ENCODE measurements around the gene TBC1D9B.
"Not testable (repeated sequence)": the region's sequence is repeated elsewhere in the genome, so short reads cannot be mapped to it uniquely, and the experiment has no call there.

Gene TBC1D9B

DNA sequence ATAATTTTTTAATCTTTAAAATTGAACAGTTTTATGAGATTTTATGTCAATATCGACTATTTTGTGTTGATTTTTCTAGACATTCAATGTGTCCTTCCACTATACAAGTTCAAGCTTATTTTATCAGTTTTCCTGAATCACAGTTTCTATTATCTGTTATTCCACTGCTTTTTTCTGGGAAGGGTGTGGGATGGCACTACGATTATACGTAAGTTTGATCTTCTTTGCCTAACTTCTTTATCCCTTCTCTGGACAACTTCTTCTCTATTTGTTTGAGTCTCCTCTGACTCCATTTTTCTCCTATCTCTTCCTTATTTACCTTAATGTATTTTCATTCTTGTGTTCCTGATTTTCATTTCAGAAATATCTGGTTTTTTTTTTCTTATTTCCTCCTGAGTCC is 24.5 kb downstream of the TBC1D9B start:
- no peak for DNase-seq

DNA sequence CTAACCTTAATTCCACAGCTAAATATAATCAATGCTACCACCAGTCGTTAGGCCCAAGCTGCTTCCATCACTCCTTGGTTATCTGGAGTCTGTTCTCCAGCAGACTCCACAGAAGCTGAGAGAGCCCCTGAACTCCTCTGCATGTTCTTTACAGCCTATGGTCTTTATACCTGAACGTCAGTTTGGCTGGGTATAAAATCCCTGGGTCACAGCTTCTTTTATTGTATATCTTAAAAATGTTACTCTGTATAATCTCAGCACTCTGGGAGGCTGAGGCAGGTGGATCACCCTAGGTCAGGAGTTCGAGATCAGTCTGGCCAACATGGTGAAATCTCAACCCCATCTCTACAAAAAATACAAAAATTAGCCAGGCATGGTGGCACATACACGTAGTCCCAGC is 25.4 kb downstream of the TBC1D9B start:
- DNase-seq = no peak

DNA sequence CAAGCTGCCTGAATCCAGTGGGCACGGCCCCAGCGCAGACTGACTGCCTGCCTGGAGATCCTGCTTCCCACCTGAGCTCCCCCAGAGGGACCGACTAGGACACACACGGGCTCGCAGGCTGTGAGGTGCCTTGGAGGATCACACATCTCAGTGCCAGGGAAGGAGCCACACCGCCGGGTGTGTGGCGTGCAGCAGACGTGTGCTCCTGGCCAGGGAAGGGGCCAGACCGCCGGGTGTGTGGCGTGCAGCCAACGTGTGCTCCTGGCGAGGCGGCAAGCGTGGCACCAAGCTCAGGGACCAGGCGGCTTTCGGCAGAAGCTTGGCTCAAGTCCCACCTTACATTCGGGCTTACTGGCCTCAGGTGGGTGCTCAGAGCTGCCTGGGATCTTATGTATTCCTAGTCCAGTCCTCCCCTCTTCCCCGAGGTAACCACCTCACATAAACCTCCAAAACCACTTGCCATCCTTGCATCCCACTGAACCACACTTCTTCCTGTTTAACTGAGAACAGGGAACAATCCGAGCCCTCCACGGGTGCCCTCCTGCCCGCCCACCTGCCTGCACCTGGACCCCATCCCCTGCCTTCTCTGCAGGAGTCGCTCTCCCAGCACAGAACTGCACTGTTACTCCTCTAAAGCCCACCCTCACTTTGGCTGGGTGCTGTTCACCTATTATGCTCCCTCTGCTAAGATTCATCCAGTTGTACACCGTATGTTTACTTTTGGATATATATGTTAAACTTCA is 26.7 kb downstream of the TBC1D9B start:
- no peak for DNase-seq

DNA sequence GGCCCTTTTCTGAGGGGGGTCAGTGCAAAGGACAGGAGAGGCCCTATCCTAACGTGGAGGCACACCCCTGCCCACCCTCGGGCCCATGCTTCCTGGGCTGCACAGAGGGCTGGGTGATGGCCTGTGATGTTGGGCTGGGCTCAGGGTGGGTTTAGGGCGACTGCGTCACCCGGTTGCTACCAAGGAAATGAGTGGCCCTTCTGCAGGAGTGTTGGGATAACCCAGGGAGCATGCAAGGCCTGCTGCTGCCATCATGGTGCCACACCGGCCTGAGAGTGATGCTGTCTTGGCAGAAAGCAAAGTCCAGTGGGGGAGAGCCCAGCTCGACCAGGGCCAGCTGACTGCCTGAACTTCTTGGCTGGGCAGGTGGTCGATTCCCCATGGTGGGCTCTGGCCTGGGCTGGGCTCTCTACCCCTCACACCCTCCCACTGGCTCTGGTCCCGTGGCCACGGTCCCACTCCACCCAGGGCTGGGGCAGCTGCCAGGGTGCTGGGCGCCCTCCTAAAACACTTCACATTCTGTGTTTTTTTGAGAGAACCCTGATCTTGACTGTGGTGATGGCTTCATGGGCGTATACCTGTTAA is 27.5 kb downstream of the TBC1D9B start:
- no peak for DNase-seq

DNA sequence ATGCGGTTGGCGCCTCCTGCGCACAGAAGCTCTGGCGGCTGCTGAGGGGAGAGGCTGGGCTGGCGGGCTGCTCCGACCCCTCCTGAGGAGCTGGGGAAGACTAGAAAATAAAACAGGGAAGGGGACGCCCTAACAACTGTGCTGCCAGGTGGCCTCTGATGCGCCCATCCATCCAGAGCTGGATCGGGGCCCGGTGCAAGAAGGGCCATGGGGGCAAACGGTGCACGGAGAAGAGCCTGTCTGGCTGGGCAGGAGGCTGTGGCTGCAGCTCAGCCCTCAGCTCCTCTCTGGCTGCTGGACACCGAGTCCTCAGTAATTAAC is 28.0 kb downstream of the TBC1D9B start:
- DNase-seq = no peak

DNA sequence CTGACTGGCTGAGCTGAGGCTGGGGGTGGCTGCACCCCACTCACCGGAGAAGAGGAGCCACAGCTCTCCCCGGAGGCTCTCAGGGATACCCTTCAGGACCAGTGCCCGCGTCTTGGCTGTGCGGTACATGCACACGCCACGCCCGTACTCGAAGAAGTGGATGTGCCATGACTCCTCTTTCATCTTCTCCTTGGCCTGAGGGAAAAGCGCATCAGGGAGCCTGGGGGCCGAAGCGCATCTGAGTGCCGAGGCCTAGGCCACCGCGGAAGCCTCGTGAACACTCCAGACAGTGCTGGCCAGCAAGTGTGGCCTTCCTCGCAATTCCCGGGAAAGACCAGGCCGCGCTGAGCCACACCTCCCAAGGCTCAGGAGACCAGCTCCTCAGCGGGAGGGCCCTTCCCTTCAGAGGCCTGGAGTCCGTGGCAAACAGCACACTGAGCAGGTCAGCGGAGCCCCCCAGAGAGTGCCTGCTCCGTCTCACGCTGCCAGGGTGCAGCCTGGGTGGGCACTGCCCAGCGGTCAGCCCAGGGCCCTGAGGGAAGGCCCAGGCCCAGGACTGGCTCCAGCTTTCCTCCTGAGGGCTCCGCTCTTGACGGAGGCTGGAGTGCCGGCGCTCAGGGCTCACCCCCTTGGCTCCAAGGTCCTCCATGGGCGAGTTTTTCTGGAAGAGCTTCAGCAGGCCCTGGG is 28.6 kb downstream of the TBC1D9B start:
- DNase-seq = no peak

DNA sequence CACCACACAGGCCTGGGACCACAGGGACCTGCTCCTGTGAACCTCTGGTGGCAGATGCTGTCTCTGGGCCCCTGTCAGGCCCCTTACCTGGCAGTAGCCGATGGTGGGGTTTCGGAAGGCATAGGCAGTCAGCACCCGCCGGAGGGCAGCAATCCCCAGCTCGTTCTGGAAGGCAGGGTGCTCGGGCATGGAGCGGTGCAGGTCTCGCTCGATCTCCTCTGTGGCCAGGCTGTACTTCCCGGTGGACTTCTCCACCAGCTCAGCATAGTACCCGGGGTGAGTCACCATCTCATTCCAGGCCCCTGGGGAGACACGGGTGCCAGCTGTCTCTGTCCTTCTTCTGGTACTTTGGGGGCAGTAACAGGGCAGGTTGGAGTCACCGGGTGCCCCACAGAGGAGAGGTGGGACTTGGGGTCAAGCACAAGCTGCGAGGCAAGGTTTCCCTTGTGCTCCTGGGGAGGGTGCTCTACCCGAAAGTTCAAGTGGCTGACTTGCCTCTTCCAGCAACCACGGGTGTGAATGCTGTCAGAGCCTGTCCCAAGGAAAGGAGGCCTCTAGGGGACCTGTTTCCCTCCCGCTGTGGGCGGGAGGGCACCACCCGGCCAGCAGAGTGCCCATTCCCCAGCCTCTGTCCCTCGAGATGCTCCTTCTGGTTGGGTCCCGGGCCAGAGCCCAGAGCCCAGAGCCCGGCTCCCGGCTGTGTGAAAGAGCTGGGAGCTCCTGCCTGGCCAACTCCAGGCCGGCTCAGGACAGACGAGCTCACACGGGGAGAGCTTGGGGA is 29.3 kb downstream of the TBC1D9B start:
- no peak for DNase-seq

DNA sequence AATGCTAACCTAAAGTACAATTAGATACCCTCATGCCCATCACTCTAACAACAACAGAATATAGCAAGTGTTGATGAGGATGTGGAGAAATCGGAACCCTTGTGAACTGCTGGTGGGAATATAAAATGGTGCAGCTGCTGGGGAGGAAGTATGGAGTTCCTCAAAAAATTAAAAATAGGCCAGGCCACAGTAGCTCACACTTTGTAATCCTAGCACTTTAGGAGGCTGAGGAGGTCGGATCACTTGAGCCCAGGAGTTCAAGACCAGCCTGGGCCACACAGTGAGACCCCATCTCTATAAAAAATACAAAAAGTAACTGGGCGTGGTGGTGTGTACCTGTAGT is 31.1 kb downstream of the TBC1D9B start:
- no peak for DNase-seq

DNA sequence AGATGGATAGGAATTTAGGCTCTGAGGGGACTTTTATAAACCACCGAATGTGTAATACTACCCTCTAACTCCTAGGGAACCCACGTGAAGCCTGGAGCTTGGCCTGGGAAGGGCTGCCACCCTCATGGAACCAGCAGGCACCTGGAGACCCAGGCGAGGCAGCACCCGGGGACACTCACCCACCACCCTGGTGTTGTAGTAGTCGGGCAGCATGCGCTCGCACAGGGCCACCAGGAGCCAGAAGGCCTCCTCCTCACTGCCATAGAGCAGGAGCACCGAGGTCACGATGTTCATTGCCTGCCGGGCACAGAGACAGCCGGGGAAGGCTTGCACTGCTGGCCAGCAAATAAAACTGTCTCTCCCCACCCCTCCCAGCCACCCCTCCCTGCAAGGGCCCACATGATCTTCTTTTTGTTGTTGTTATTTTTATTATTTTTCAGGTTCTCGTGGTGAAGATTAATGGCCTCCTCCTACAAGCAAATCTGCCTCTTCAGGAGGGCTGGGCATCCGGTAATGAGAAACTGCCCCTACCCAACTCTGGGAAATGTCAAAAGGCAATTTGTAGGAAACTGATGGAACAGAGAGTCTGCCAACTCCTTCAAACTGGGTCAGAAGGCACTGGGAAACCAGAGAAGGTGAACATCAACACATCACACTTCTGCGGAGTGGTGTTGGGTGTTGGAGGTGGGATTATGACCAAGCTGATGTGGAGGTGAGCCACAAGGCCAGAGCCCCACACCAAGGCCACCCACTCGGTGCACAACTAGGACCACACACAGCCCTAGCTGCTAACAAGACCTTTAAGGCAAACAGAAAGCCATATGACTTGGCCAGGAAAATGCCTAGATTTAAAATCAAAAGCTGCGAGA is 31.7 kb downstream of the TBC1D9B start:
- no peak for DNase-seq

DNA sequence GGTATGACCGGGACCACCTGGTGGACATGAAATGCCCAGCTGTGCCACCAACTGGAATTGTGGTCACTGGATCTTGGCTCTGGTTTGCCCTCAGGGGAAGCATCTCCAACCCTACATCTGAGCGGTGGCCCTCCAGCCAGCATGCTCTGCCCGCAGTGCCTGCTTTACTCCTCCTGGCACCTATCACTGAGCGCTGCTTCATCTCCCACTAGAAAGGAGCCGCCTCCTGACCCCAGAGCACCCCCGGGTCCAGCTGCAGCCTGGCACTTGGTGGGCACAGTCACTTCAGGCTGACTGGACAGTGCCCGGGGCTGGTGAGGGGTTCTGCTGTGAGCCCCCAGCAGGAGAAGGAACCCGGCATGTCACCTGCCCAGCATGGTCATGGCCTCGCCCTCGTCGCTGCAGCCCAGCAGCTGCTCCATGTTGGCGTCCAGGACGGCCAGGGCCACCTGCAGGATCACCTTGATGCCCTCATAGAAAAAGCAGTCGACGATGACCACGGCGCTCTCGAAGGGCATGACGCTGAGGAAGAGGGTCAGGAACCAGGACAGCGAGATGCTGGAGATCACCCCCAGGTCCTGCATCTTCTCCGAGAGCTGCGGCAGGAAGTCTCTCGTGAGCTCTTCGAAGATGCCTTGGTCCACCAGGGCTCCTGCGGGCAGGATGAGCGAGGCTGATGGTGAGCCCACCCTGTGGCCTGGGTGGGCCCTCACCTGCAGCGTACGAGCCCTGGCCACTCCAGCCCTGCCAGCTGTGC is 33.0 kb downstream of the TBC1D9B start:
- DNase-seq = no peak

DNA sequence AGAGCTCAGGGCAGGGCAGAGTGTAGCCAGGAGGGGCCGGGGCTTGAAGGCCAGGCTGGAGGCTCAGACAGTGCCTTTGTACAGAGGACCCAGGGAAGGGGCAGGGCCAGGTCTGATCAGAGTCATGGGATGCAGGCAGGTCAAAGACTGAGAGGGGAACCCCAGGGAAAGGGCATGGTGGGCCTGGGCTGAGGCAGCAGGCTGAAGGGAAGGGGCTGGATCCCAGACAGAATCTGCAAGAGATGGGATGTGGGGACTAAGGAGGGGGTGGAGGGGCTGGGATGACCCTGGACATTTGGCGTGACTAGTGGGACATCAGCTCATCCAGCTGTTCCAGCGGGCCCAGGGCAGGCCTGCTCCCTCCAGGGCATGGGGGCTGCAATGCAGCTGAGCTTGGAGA is 33.6 kb downstream of the TBC1D9B start:
- no peak for DNase-seq

DNA sequence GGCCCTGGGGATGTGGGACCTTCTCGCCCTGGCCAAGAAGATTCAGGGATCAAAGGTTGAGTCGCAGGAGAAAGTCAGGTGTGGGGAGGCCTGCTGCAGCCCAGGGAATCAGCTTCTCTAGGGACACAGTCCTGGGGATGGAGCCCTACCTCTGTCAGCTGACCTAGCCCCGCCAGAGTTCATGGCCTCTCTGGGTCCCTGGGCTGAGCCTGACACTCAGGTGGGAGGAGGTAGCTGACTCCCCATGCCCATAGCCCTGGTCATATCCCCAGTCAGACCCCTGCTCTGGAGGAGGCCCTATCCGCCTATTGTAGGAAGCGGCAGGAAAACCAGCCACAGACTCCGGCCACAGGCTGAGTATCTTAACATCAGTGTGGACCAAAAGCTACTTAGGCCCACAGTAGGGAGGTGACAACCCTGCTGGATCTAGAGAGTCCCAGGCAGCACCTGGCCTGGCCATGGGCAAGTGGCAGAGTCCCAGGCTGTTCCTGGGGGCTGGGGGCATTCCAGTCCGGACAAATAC is 34.0 kb downstream of the TBC1D9B start:
- DNase-seq = no peak

DNA sequence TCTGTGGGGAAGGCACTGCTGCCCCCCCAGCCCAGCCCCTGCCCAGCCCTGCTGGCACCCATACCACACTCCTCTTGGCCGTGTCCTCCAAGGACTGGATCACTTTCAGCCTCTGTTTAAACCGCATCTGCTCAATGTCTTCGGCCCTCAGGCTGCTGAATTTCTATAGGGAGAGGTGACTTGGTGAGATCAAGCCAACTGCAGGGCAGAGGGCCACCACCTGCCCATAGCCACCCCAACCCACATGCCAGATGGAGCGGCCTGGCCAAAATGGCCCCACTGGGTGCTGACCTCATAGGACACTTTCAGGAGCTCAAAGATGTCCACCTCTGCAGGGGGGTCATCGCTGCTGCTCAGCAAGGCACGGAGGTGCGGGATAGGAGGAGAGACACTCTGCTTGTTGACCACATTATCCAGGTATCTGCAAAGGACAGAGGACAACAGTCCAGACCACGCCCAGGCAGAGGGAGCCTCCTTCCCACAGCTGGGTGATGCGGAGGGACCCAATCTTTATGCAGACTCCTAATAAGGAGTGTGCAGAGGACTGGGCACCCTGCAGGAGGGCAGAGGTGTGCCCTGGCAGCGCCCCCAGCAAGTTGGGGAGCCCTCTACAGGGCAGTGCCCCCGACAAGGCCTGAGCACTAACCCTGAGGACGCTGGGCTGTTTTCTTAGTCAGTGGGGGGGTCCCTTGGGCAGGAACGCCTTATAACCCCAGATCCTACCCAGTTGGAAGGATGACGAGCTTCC is 34.7 kb downstream of the TBC1D9B start:
- DNase-seq = no peak

DNA sequence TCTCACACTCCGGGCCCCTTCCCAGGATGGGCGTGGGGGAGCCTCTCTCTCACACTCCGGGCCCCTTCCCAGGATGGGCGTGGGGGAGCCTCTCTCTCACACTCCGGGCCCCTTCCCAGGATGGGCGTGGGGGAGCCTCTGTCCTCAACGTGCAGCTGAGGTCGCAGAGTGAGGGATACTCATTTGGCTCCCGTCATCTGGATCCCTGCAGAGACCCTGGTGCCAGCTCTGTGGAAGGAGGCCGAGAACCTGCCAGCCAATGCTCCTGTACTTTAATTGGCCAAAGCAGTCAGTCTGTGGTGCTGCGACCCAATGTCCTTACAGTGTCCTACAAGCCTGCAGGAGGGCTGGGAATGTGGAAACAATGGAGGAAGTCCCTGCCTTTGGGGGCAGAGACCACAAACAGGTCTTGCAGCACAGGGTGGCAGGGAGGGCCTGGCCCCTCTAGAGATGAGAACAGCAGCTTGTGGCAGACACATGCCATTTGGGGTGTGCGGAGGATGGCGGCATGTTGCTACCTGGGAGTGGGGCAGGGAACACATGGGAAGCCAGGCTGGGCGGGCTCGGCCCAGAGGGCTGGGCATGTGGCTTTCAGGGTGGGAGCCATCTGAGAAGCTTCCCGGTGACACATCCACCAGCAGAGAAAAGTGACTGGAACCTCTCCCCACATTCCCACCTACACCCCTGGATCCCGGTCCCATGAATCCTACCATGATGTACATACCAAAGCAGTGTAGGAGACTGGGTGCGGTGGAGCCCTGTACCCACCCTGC is 35.5 kb downstream of the TBC1D9B start:
- DNase-seq = no peak

DNA sequence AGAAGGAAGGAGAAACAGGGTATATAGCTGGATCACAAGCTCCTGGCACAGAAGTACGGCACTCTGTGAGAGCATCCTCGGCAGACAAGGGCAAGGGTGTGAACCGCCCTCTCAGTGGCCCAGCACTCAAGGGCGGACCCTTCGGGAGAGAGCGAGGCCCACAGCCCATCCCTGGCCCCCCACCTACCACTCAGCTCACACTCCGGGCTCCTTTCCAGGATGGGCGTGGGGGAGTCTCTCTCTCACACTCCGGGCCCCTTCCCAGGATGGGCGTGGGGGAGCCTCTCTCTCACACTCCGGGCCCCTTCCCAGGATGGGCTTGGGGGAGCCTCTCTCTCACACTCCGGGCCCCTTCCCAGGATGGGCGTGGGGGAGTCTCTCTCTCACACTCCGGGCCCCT is 36.2 kb downstream of the TBC1D9B start:
- DNase-seq = not testable (repeated sequence)

DNA sequence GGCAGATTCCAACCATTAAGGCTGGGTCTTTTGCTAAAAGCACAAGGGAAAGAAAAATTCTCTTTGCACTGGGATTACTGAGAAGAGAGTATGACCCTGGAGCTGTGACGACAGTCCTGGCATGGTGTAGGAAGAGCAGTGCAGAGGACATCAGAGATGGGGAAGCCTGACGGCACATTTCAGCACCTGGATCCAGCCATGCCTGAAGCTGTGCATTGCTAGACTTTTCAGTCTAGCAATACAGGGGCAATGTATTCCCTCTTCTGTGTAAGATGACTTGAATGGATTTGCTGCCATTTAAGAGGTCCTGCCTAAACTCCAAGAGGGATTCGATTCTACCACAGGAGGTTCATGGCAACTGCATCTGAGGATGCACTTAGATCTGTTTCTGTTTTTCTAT is 36.7 kb downstream of the TBC1D9B start:
- no peak for DNase-seq

DNA sequence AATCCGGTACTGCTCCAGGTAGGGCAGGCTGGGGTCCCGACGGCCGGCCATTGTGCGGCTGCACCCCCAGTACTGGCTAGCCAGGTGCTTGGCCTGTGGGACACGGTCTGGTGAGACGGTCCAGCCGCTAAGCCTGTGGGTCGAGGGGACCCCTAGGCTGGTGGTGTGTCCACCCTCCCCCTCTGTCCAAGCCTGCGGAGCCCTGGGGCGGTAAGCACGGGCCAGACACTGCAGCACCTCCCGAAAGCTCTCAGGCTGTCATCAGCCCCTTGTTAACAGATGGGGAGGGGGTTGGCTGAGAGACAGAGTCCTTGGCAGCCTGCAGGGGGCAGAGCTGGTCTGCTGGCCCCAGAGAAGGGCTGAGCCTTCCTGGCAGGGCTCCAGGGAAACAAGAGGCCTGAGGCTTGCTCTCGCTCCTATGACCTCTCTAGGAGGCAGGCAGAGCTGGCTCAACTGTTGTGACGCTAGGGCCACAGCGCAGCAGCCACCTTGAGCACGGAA is 37.2 kb downstream of the TBC1D9B start:
- peak in 1 of 5 experiments; percentile 18 for DNase-seq

DNA sequence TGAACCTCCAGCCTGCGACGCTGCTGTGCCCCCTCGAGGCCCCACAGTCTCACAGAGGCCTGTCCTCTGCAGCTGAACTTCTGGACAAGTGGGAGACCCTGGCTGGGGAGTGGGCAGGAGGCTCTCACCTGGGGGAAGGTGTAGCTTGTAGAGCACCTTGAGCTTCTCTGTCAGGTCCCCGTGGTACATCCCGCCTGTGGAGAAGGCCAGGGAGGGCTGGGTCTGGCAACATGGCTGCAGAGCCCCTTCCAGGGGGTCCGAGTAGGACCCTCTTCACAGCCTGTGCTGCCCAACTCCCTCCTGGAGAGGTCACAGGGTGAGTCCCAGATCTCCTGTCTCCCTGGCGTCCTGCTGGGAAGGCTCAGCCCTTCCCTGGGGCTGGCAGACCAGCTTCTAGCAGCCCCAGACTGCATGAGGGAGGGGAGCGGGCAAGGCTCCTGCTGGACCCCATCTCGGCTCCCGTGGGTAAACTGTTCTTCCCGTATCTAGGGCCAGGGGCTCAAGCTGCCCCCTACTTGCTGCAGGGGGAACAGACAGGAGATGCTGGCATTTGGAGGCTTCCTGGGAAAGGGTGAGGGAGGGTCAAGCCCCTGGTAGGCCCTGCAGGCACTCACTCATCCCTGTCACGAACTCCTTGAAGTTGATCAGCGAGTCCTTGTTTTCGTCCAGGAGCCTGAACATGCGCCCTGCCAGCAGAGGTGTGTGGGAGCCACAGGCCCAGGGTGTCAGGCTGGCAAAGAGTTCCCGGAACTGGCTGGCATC is 37.9 kb downstream of the TBC1D9B start:
- DNase-seq = no peak

DNA sequence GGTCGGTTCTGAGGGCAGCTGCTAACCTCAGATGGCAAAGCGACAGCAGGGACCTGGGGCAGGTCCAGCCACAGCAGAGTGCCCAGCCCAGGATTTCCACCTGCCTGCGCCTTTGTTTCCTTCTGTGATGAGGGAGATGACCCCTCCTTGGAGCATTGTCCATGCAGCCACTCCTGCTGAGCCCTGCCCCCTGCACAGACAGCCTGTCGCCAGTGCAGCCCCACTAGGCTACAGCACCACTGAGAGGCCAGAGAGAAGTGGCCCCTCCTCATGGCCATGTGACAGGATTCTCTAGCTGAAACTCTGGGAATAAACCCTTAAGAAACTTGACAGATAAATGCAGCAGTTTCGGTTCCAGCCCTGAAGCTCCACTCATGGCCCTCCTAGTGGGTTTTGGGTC is 38.6 kb downstream of the TBC1D9B start:
- DNase-seq = no peak
